HEK293 (cell line): ENCODE data around the gene NDRG3.

ENCODE experiments used
- CTCF ChIP-seq: fragments of 450-650 bp; formaldehyde crosslinking; IDR thresholded peaks from 2 replicates; pipeline ENCODE4 v1.5.1; 2016; ENCODE audit warnings: missing biosample characterization, missing genetic modification characterization
- ZNF302 ChIP-seq: fragments of 450-650 bp; formaldehyde crosslinking; IDR thresholded peaks from 2 replicates; pipeline ENCODE4 v1.5.1; 2016; ENCODE audit warnings: missing biosample characterization, missing genetic modification characterization, low read depth
- ZNF549 ChIP-seq: fragments of 450-650 bp; IDR thresholded peaks from 2 replicates; pipeline ENCODE4 v1.5.1; 2018; ENCODE audit warnings: missing biosample characterization, missing genetic modification characterization, mild to moderate bottlenecking, inconsistent platforms, moderate library complexity

GRCh38 chr20:36752582-36752981 is 6.7 kb upstream of the NDRG3 start:
- TF ChIP-seq CTCF, result no peak
- no peak for TF ChIP-seq ZNF549 (tag by site-specific recombination)
- TF ChIP-seq ZNF302 (tag by site-specific recombination), result no peak
